Suprapubic skin (tissue), 4 donors: ENCODE results near the gene KLRF1. TPM values are rescaled to one million over a fixed set of nuclear protein-coding genes. Genes with fewer than 3 reads are reported as not detected.

Experiments used
- DNase-seq, 2 donors: peaks; one replicate each; pipeline ENCODE4 v3.0.0-alpha.2; 2019; ENCODE audit warnings: low spot score in 2 of 2
- H3K27ac ChIP-seq: fragments of 200-600 bp; sonication (generic); one replicate; pipeline ENCODE4 v1.5.1; 2019
- H3K27me3 ChIP-seq: fragments of 200-600 bp; sonication (generic); one replicate; pipeline ENCODE4 v1.5.1; 2019
- H3K36me3 ChIP-seq: fragments of 200-600 bp; sonication (generic); one replicate; pipeline ENCODE4 v1.5.1; 2019
- H3K4me1 ChIP-seq: fragments of 200-600 bp; sonication (generic); one replicate; pipeline ENCODE4 v1.5.1; 2019
- H3K4me3 ChIP-seq: fragments of 200-600 bp; sonication (generic); one replicate; pipeline ENCODE4 v1.5.1; 2019; ENCODE audit warnings: mild to moderate bottlenecking
- H3K9me3 ChIP-seq: fragments of 200-600 bp; sonication (generic); one replicate; pipeline ENCODE4 v1.5.1; 2019
- EP300 ChIP-seq: sonication (generic); formaldehyde crosslinking; IDR thresholded peaks from one replicate; pipeline ENCODE4 v1.6.1; 2017; ENCODE audit warnings: antibody characterized with exemption
- POLR2A ChIP-seq, 2 donors: fragments of 450-650 bp; IDR thresholded peaks; one replicate each; pipeline ENCODE4 v1.6.1; 2017; ENCODE audit warnings: antibody characterized with exemption in 2 of 2, mild to moderate bottlenecking in 2 of 2, moderate library complexity in 2 of 2
- POLR2AphosphoS5 ChIP-seq, 3 donors: sonication (generic); formaldehyde crosslinking; IDR thresholded peaks; one replicate each; pipeline ENCODE4 v1.6.1; 2017; ENCODE audit warnings: antibody characterized with exemption in 3 of 3
- WGBS: methylation state at CpG from one replicate; pipeline ENCODE4 v1.1.5; 2018; 5-methylcytosine and 5-hydroxymethylcytosine counted together
- total RNA-seq, 4 donors: library from RNA; depleted of rRNA; stranded (reverse); fragments of >200 nt; gene quantifications; one replicate each; pipeline ENCODE4 v1.1.0, GENCODE V29; 2016
- TF ChIP-seq, protein P1 (sequence below), 2 donors: fragments of 200-600 bp in 1 of 2; fragments of 450-650 bp in 1 of 2; sonication (generic) in 1 of 2; IDR thresholded peaks; one replicate each; pipeline ENCODE4 v1.5.1; 2016 to 2019; ENCODE audit warnings: antibody characterized with exemption in 2 of 2, mild to moderate bottlenecking in 1 of 2, moderate library complexity in 1 of 2

Gene KLRF1
- total RNA-seq, 4 donors from 2014 or later, result not detected

GRCh38 chr12:9797722-9798619 is 29.3 kb upstream of the KLRF1 start:
- H3K4me3 ChIP-seq, result no peak overlapping the region
- 63% methylated on average over 7 of the region's 7 CpGs for WGBS
- no peak for TF ChIP-seq POLR2A (IDR thresholded peaks at IDR 0.05)
- TF ChIP-seq, protein P1, sequence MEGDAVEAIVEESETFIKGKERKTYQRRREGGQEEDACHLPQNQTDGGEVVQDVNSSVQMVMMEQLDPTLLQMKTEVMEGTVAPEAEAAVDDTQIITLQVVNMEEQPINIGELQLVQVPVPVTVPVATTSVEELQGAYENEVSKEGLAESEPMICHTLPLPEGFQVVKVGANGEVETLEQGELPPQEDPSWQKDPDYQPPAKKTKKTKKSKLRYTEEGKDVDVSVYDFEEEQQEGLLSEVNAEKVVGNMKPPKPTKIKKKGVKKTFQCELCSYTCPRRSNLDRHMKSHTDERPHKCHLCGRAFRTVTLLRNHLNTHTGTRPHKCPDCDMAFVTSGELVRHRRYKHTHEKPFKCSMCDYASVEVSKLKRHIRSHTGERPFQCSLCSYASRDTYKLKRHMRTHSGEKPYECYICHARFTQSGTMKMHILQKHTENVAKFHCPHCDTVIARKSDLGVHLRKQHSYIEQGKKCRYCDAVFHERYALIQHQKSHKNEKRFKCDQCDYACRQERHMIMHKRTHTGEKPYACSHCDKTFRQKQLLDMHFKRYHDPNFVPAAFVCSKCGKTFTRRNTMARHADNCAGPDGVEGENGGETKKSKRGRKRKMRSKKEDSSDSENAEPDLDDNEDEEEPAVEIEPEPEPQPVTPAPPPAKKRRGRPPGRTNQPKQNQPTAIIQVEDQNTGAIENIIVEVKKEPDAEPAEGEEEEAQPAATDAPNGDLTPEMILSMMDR (IDR thresholded peaks at IDR 0.05), result peak in 1 of 2 donors; percentile 35
- H3K27ac ChIP-seq, result no peak overlapping the region
- no peak for DNase-seq
- no peaks in the 10 kb centered on the region for H3K27me3 ChIP-seq
- H3K9me3 ChIP-seq, result no peaks in the 10 kb centered on the region
- no peaks in the 10 kb centered on the region for H3K4me1 ChIP-seq
- no peaks in the 10 kb centered on the region for H3K36me3 ChIP-seq

GRCh38 chr12:9799961-9800360 is 27.3 kb upstream of the KLRF1 start:
- Histone ChIP-seq H3K36me3 (no peaks in the 10 kb centered on the region), H3K27ac (no peak overlapping the region), H3K4me1 (no peaks in the 10 kb centered on the region), H3K9me3 (no peaks in the 10 kb centered on the region), H3K27me3 (no peaks in the 10 kb centered on the region), H3K4me3 (no peak overlapping the region)
- TF ChIP-seq, protein P1 (IDR thresholded peaks at IDR 0.05), result no peak
- TF ChIP-seq EP300 (no peak), POLR2AphosphoS5 (IDR thresholded peaks at IDR 0.05) (no peak), POLR2A (IDR thresholded peaks at IDR 0.05) (no peak)
- WGBS, result 48% methylated on average over 1 of the region's 1 CpG
- no peak for DNase-seq

DNA sequence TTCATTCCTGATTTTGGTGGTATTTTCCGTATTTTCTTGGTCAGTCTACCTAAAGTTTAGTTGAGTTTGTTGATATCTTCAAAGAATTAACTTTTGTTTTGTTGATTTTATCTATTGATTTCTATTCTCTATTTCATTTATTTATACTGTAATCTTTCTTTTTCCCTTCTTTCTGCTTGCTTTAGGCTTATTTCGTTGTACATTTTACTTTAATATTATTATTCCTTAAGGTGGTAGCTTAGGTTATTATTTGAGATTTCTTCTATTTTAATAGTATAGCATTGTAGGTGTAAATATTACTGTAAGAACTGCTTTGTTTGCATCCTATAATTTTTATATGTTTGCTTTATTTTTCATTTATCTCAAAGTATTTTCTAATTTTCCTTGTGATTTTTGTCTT is 21.4 kb upstream of the KLRF1 start:
- Histone ChIP-seq H3K9me3 (no peaks in the 10 kb centered on the region), H3K27me3 (no peaks in the 10 kb centered on the region), H3K4me1 (no peaks in the 10 kb centered on the region), H3K36me3 (no peaks in the 10 kb centered on the region), H3K27ac (no peak overlapping the region), H3K4me3 (no peak overlapping the region)
- WGBS, result 93% methylated on average over 2 of the region's 2 CpGs
- TF ChIP-seq, protein P1 (IDR thresholded peaks at IDR 0.05), result no peak
- no peak for TF ChIP-seq POLR2AphosphoS5 (IDR thresholded peaks at IDR 0.05)
- no peak for TF ChIP-seq POLR2A (IDR thresholded peaks at IDR 0.05)
- TF ChIP-seq EP300, result no peak
- no peak for DNase-seq

- no peak overlapping the region for H3K27ac ChIP-seq
- 76% methylated on average over 4 of the region's 4 CpGs for WGBS
- no peak for DNase-seq
These were observed 20.6 kb upstream of the KLRF1 start for GRCh38 chr12:9806714-9807113.

GRCh38 chr12:9808504-9808903 is 18.8 kb upstream of the KLRF1 start:
- no peaks in the 10 kb centered on the region for H3K9me3 ChIP-seq
- no peaks in the 10 kb centered on the region for H3K4me1 ChIP-seq
- H3K4me3 ChIP-seq, result no peak overlapping the region
- no peak for DNase-seq
- H3K27ac ChIP-seq, result no peak overlapping the region
- H3K27me3 ChIP-seq, result no peaks in the 10 kb centered on the region
- TF ChIP-seq POLR2AphosphoS5 (IDR thresholded peaks at IDR 0.05) (no peak), POLR2A (IDR thresholded peaks at IDR 0.05) (no peak), EP300 (no peak)
- TF ChIP-seq, protein P1 (IDR thresholded peaks at IDR 0.05), result no peak
- no peaks in the 10 kb centered on the region for H3K36me3 ChIP-seq
- WGBS, result 59% methylated on average over 3 of the region's 3 CpGs

More at GRCh38 chr12:9806714-9807113, 20.6 kb upstream of the KLRF1 start:
- Histone ChIP-seq H3K27me3 (no peaks in the 10 kb centered on the region), H3K4me3 (no peak overlapping the region), H3K36me3 (no peaks in the 10 kb centered on the region), H3K4me1 (no peaks in the 10 kb centered on the region), H3K9me3 (no peaks in the 10 kb centered on the region)
- TF ChIP-seq, protein P1 (IDR thresholded peaks at IDR 0.05), result no peak
- no peak for TF ChIP-seq POLR2A (IDR thresholded peaks at IDR 0.05)
- TF ChIP-seq POLR2AphosphoS5 (IDR thresholded peaks at IDR 0.05), result no peak
- no peak for TF ChIP-seq EP300
